ENCODE measurements around the gene KCNQ4. TPM values are rescaled to one million over a fixed set of nuclear protein-coding genes. Genes with fewer than 3 reads are reported as not detected.

Gene KCNQ4
- total RNA-seq, 1 experiment from 2014 or later: 1.6 TPM

GRCh38 chr1:40789661-40790430, 6.3 kb downstream of the KCNQ4 start:
- Histone ChIP-seq H3K4me1 (no peaks in the 10 kb centered on the region), H3K27me3 (replicated peaks; ENCODE audit: control insufficient read depth, insufficient read depth, low read length) (no peaks in the 10 kb centered on the region), H3K4me3 (ENCODE audit: low read depth, low read length) (no peak overlapping the region), H3K36me3 (ENCODE audit: control insufficient read depth, insufficient read depth, low read length) (no peaks in the 10 kb centered on the region), H3K9me3 (no peaks in the 10 kb centered on the region)
- H3K27ac Mint-ChIP-seq (ENCODE audit: unreplicated experiment): no peak overlapping the region
- no peak for DNase-seq
- no peaks in the 10 kb centered on the region for H3K27me3 Mint-ChIP-seq (ENCODE audit: insufficient read depth, unreplicated experiment)
- ChIA-PET POLR2A (no interaction called here), CTCF (interaction anchor here (0.6 kb wide), 1 partner anchor 48 kb away, joined by 6 read pairs; no protein-coding TSS in a partner anchor)
- H3K4me1 Mint-ChIP-seq (ENCODE audit: low read depth, unreplicated experiment): no peaks in the 10 kb centered on the region
- BruUV-seq (replicated peaks): no TSS peak
- intact Hi-C loops (cut with micrococcal nuclease; ENCODE audit: unreplicated experiment): no loop called here
- no peak for TF ChIP-seq CTCF (IDR thresholded peaks at IDR 0.05; ENCODE audit: insufficient read depth in 1 of 2, low read depth in 1 of 2, low read length in 1 of 2, severe bottlenecking in 1 of 2, unreplicated experiment in 1 of 2)
- no peaks in the 10 kb centered on the region for H3K9me3 Mint-ChIP-seq (ENCODE audit: unreplicated experiment)
- H3K36me3 Mint-ChIP-seq (ENCODE audit: insufficient read depth, unreplicated experiment): no peaks in the 10 kb centered on the region
- no peak overlapping the region for H3K4me3 Mint-ChIP-seq (ENCODE audit: unreplicated experiment)

- H3K4me1 Mint-ChIP-seq (ENCODE audit: low read depth, unreplicated experiment): no peaks in the 10 kb centered on the region
- H3K27me3 Mint-ChIP-seq (ENCODE audit: insufficient read depth, unreplicated experiment): no peaks in the 10 kb centered on the region
- no peaks in the 10 kb centered on the region for H3K9me3 Mint-ChIP-seq (ENCODE audit: unreplicated experiment)
- no TSS peak for BruUV-seq (replicated peaks)
- Histone ChIP-seq H3K4me3 (ENCODE audit: low read depth, low read length) (no peak overlapping the region), H3K9me3 (no peaks in the 10 kb centered on the region), H3K4me1 (no peaks in the 10 kb centered on the region), H3K27me3 (replicated peaks; ENCODE audit: control insufficient read depth, insufficient read depth, low read length) (no peaks in the 10 kb centered on the region), H3K36me3 (ENCODE audit: control insufficient read depth, insufficient read depth, low read length) (no peaks in the 10 kb centered on the region)
- no peak for TF ChIP-seq CTCF (IDR thresholded peaks at IDR 0.05; ENCODE audit: insufficient read depth in 1 of 2, low read depth in 1 of 2, low read length in 1 of 2, severe bottlenecking in 1 of 2, unreplicated experiment in 1 of 2)
- H3K27ac Mint-ChIP-seq (ENCODE audit: unreplicated experiment): no peak overlapping the region
- intact Hi-C loops (cut with micrococcal nuclease; ENCODE audit: unreplicated experiment): no loop called here
- no peak overlapping the region for H3K4me3 Mint-ChIP-seq (ENCODE audit: unreplicated experiment)
- no peaks in the 10 kb centered on the region for H3K36me3 Mint-ChIP-seq (ENCODE audit: insufficient read depth, unreplicated experiment)
- CTCF ChIA-PET: no interaction called here
- DNase-seq: no peak
- POLR2A ChIA-PET: no interaction called here
Observed at GRCh38 chr1:40792036-40792435, 8.4 kb downstream of the KCNQ4 start.

- Histone ChIP-seq H3K4me3 (ENCODE audit: low read depth, low read length) (no peak overlapping the region), H3K36me3 (ENCODE audit: control insufficient read depth, insufficient read depth, low read length) (no peaks in the 10 kb centered on the region), H3K4me1 (no peaks in the 10 kb centered on the region), H3K27me3 (replicated peaks; ENCODE audit: control insufficient read depth, insufficient read depth, low read length) (no peaks in the 10 kb centered on the region), H3K9me3 (no peaks in the 10 kb centered on the region)
- H3K9me3 Mint-ChIP-seq (ENCODE audit: unreplicated experiment): no peaks in the 10 kb centered on the region
- H3K27me3 Mint-ChIP-seq (ENCODE audit: insufficient read depth, unreplicated experiment): no peaks in the 10 kb centered on the region
- no TSS peak for BruUV-seq (replicated peaks)
- H3K4me1 Mint-ChIP-seq (ENCODE audit: low read depth, unreplicated experiment): no peaks in the 10 kb centered on the region
- no peak for DNase-seq
- intact Hi-C loops (cut with micrococcal nuclease; ENCODE audit: unreplicated experiment): no loop called here
- no peak for TF ChIP-seq CTCF (IDR thresholded peaks at IDR 0.05; ENCODE audit: insufficient read depth in 1 of 2, low read depth in 1 of 2, low read length in 1 of 2, severe bottlenecking in 1 of 2, unreplicated experiment in 1 of 2)
- H3K4me3 Mint-ChIP-seq (ENCODE audit: unreplicated experiment): no peak overlapping the region
- no peak overlapping the region for H3K27ac Mint-ChIP-seq (ENCODE audit: unreplicated experiment)
- no peaks in the 10 kb centered on the region for H3K36me3 Mint-ChIP-seq (ENCODE audit: insufficient read depth, unreplicated experiment)
- ChIA-PET CTCF (no interaction called here), POLR2A (no interaction called here)
Observed at GRCh38 chr1:40793617-40794016, 10.0 kb downstream of the KCNQ4 start.

Measured in Caco-2 (cell line).